Smooth muscle cell (in vitro differentiated cells): ENCODE results near the gene SLCO4A1. TPM values are rescaled to one million over a fixed set of nuclear protein-coding genes. Genes with fewer than 3 reads are reported as not detected.

Experiments used
- DNase-seq: peaks from one replicate; lab custom pipeline; 2025; ENCODE audit not compliant: unreplicated experiment; lab: John Stamatoyannopoulos, UW
- H2AFZ ChIP-seq: fragments of 200-600 bp; sonication (generic); 2 replicates; pipeline ENCODE4 v1.6.0; 2016; ENCODE audit warnings: antibody characterized with exemption, low read depth, mild to moderate bottlenecking
- H3F3A ChIP-seq: fragments of 200-600 bp; sonication (generic); 2 replicates; pipeline ENCODE4 v1.6.0; 2017; ENCODE audit warnings: antibody characterized with exemption, low read depth
- H3K27ac ChIP-seq: fragments of 200-600 bp; sonication (generic); 2 replicates; pipeline ENCODE4 v1.5.1; 2016; ENCODE audit warnings: low read depth, mild to moderate bottlenecking
- H3K27me3 ChIP-seq: fragments of 200-600 bp; sonication (generic); 2 replicates; pipeline ENCODE4 v1.6.1; 2016; ENCODE audit warnings: low read depth, mild to moderate bottlenecking
- H3K36me3 ChIP-seq: fragments of 200-600 bp; sonication (generic); 2 replicates; pipeline ENCODE4 v1.5.1; 2016; ENCODE audit warnings: low read depth
- H3K4me1 ChIP-seq: fragments of 200-600 bp; sonication (generic); 2 replicates; pipeline ENCODE4 v1.5.1; 2016; ENCODE audit warnings: low read depth
- H3K4me2 ChIP-seq: fragments of 200-600 bp; sonication (generic); 2 replicates; pipeline ENCODE4 v1.6.0; 2016; ENCODE audit warnings: mild to moderate bottlenecking
- H3K4me3 ChIP-seq: fragments of 200-600 bp; sonication (generic); 2 replicates; pipeline ENCODE4 v1.5.1; 2016; ENCODE audit warnings: mild to moderate bottlenecking
- H3K79me2 ChIP-seq: fragments of 200-600 bp; sonication (generic); 2 replicates; pipeline ENCODE4 v1.6.0; 2016; ENCODE audit warnings: low read depth, mild to moderate bottlenecking
- H3K9ac ChIP-seq: fragments of 200-600 bp; sonication (generic); 2 replicates; pipeline ENCODE4 v1.6.0; 2016; ENCODE audit warnings: low read depth
- H3K9me3 ChIP-seq: fragments of 200-600 bp; sonication (generic); replicated peaks from 2 replicates; pipeline ENCODE4 v1.5.1; 2016; ENCODE audit warnings: low read depth
- H4K20me1 ChIP-seq: fragments of 200-600 bp; sonication (generic); 2 replicates; pipeline ENCODE4 v1.6.0; 2016; ENCODE audit warnings: low read depth
- CTCF ChIP-seq: fragments of 200-600 bp; sonication (generic); IDR thresholded peaks from 2 replicates; pipeline ENCODE4 v1.5.1; 2017; ENCODE audit warnings: borderline replicate concordance, mild to moderate bottlenecking, antibody characterized with exemption; ENCODE audit not compliant: insufficient read depth, poor library complexity, severe bottlenecking
- WGBS: methylation state at CpG from one replicate; pipeline ENCODE4 v1.1.7; 2016; ENCODE audit warnings: low lambda C conversion rate; 5-methylcytosine and 5-hydroxymethylcytosine counted together
- polyA plus RNA-seq: library from polyadenylated mRNA; unstranded; fragments of >200 nt; fragmentation: Nextera tagmentation; extraction: Ambion mirVana; gene quantifications from 2 replicates; pipeline ENCODE4 v1.2.1, GENCODE V29; 2016
- total RNA-seq: library from RNA; depleted of rRNA; stranded (reverse); fragments of >200 nt; gene quantifications from 2 replicates; pipeline ENCODE4 v1.2.3, GENCODE V29; 2014

SLCO4A1 gene
- total and polyA plus RNA-seq, 2 experiments from 2014 or later = 0.81 to 1.4 TPM

GRCh38 chr20:62691487-62691886 is 49.2 kb downstream of the SLCO4A1 start:
- Histone ChIP-seq H3K9ac (no peak overlapping the region), H3K9me3 (no peaks in the 10 kb centered on the region), H3K79me2 (no peaks in the 10 kb centered on the region), H4K20me1 (no peaks in the 10 kb centered on the region), H2AFZ (no peak overlapping the region), H3K4me3 (no peak overlapping the region), H3K4me1 (peaks cover under 1% of the 10 kb centered on the region), H3K27ac (peak overlapping the region; percentile 35), H3K36me3 (no peaks in the 10 kb centered on the region), H3K4me2 (peak overlapping the region; percentile 3), H3K27me3 (no peaks in the 10 kb centered on the region), H3F3A (no peaks in the 10 kb centered on the region)
- WGBS = 37% methylated on average over 15 of the region's 15 CpGs
- TF ChIP-seq CTCF = no peak
- no peak for DNase-seq

- WGBS = 45% methylated on average over 6 of the region's 8 CpGs
- Histone ChIP-seq H3K4me3 (no peak overlapping the region), H3F3A (no peaks in the 10 kb centered on the region), H3K79me2 (no peaks in the 10 kb centered on the region), H3K9ac (no peak overlapping the region), H2AFZ (no peak overlapping the region), H3K27ac (peak overlapping the region; percentile 35), H3K4me1 (no peaks in the 10 kb centered on the region), H4K20me1 (no peaks in the 10 kb centered on the region), H3K4me2 (peak overlapping the region; percentile 3), H3K27me3 (no peaks in the 10 kb centered on the region), H3K9me3 (no peaks in the 10 kb centered on the region), H3K36me3 (no peaks in the 10 kb centered on the region)
- TF ChIP-seq CTCF = no peak
- DNase-seq = no peak
These were observed 49.9 kb downstream of the SLCO4A1 start for GRCh38 chr20:62692176-62692575.

- H2AFZ ChIP-seq = no peak overlapping the region
- no peak overlapping the region for H3K4me3 ChIP-seq
- TF ChIP-seq CTCF = no peak
- no peaks in the 10 kb centered on the region for H3K36me3 ChIP-seq
- no peaks in the 10 kb centered on the region for H3K9me3 ChIP-seq
- 89% methylated on average over 22 of the region's 22 CpGs for WGBS
- no peaks in the 10 kb centered on the region for H3K4me1 ChIP-seq
- no peak overlapping the region for H3K9ac ChIP-seq
- no peaks in the 10 kb centered on the region for H3F3A ChIP-seq
- no peak overlapping the region for H3K4me2 ChIP-seq
- no peaks in the 10 kb centered on the region for H3K79me2 ChIP-seq
- H4K20me1 ChIP-seq = no peaks in the 10 kb centered on the region
- no peak for DNase-seq
- no peaks in the 10 kb centered on the region for H3K27me3 ChIP-seq
- no peak overlapping the region for H3K27ac ChIP-seq
These were observed 50.7 kb downstream of the SLCO4A1 start for GRCh38 chr20:62692801-62693523.

- H3K27ac ChIP-seq = no peak overlapping the region
- H3K36me3 ChIP-seq = no peaks in the 10 kb centered on the region
- no peaks in the 10 kb centered on the region for H4K20me1 ChIP-seq
- no peaks in the 10 kb centered on the region for H3K27me3 ChIP-seq
- no peaks in the 10 kb centered on the region for H3K79me2 ChIP-seq
- DNase-seq = no peak
- no peak overlapping the region for H3K4me3 ChIP-seq
- H3K4me2 ChIP-seq = no peak overlapping the region
- no peak for TF ChIP-seq CTCF
- no peaks in the 10 kb centered on the region for H3K9me3 ChIP-seq
- H3F3A ChIP-seq = no peaks in the 10 kb centered on the region
- H2AFZ ChIP-seq = no peak overlapping the region
- no peaks in the 10 kb centered on the region for H3K4me1 ChIP-seq
- WGBS = 88% methylated on average over 10 of the region's 10 CpGs
- H3K9ac ChIP-seq = no peak overlapping the region
These were observed 51.2 kb downstream of the SLCO4A1 start for GRCh38 chr20:62693524-62693922.
